ENCODE measurements around the gene WT1.

Gene WT1

DNA sequence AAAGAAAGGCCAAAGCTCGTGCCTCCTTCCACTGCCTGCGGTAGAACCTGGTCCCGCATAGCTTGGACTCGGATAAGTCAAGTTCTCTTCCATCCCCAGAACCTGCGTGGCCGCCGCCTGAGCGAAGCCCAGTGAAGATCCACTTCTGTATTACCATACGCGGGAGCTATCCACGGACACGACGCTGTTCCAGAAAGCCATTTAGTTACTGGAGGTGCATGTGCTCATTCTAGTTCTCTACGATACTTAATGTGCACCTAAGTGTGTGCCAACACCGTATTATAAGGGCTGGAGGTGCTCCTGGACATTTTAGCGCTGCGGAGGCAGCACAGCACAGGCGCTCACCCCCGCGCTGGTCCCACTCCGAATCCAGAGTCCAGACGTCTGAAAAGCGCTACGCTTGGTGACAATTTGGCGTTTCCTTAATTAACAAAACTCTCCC lies 1.4 kb downstream of the WT1 start:
- Histone ChIP-seq H3K4me2 (ENCODE audit: insufficient read depth, low read length) (no peak overlapping the region), H3K27ac (ENCODE audit: low read length) (no peak overlapping the region), H3K9me3 (ENCODE audit: insufficient read depth, low read length, severe bottlenecking) (peaks cover 4% of the 10 kb centered on the region), H3K27me3 (ENCODE audit: insufficient read depth, low read length, poor library complexity) (no peaks in the 10 kb centered on the region), H3K4me3 (ENCODE audit: low read depth in 1 of 2, low read length in 2 of 2) (no peak overlapping the region), H2AFZ (ENCODE audit: low read depth, low read length) (no peak overlapping the region), H4K20me1 (ENCODE audit: insufficient read depth, low read length) (no peaks in the 10 kb centered on the region), H3K36me3 (ENCODE audit: insufficient read depth, low read length) (no peaks in the 10 kb centered on the region), H3K79me2 (ENCODE audit: insufficient read depth, low read length) (no peaks in the 10 kb centered on the region), H3K4me1 (ENCODE audit: insufficient read depth, low read length) (no peaks in the 10 kb centered on the region), H3K9ac (ENCODE audit: low read depth, low read length) (no peak overlapping the region)
- ATAC-seq (ENCODE audit: insufficient read depth, low read depth) (no peak), DNase-seq (no peak)
- no peak for TF ChIP-seq EZH2 (IDR thresholded peaks at IDR 0.05; ENCODE audit: borderline replicate concordance, low read depth, low read length, severe bottlenecking)
- TF ChIP-seq CTCF (IDR thresholded peaks at IDR 0.05; ENCODE audit: borderline replicate concordance, extremely low read depth, low read length, poor library complexity, severe bottlenecking), result no peak

GRCh38 chr11:32433101-32433913 lies 2.0 kb downstream of the WT1 start:
- Histone ChIP-seq H3K27me3 (ENCODE audit: insufficient read depth, low read length, poor library complexity) (no peaks in the 10 kb centered on the region), H3K9me3 (ENCODE audit: insufficient read depth, low read length, severe bottlenecking) (peaks cover 4% of the 10 kb centered on the region), H3K27ac (ENCODE audit: low read length) (no peak overlapping the region), H4K20me1 (ENCODE audit: insufficient read depth, low read length) (no peaks in the 10 kb centered on the region), H3K79me2 (ENCODE audit: insufficient read depth, low read length) (no peaks in the 10 kb centered on the region), H3K4me3 (ENCODE audit: low read depth in 1 of 2, low read length in 2 of 2) (no peak overlapping the region), H3K4me2 (ENCODE audit: insufficient read depth, low read length) (no peak overlapping the region), H3K9ac (ENCODE audit: low read depth, low read length) (no peak overlapping the region), H3K4me1 (ENCODE audit: insufficient read depth, low read length) (no peaks in the 10 kb centered on the region), H3K36me3 (ENCODE audit: insufficient read depth, low read length) (no peaks in the 10 kb centered on the region), H2AFZ (ENCODE audit: low read depth, low read length) (no peak overlapping the region)
- ATAC-seq (ENCODE audit: insufficient read depth, low read depth) (no peak), DNase-seq (no peak)
- TF ChIP-seq EZH2 (IDR thresholded peaks at IDR 0.05; ENCODE audit: borderline replicate concordance, low read depth, low read length, severe bottlenecking) (no peak), CTCF (IDR thresholded peaks at IDR 0.05; ENCODE audit: borderline replicate concordance, extremely low read depth, low read length, poor library complexity, severe bottlenecking) (no peak)

GRCh38 chr11:32432565-32432964 lies 2.8 kb downstream of the WT1 start:
- Histone ChIP-seq H3K9ac (ENCODE audit: low read depth, low read length) (no peak overlapping the region), H3K4me1 (ENCODE audit: insufficient read depth, low read length) (no peaks in the 10 kb centered on the region), H2AFZ (ENCODE audit: low read depth, low read length) (no peak overlapping the region), H3K9me3 (ENCODE audit: insufficient read depth, low read length, severe bottlenecking) (peaks cover 4% of the 10 kb centered on the region), H3K4me3 (ENCODE audit: low read depth in 1 of 2, low read length in 2 of 2) (no peak overlapping the region), H3K27ac (ENCODE audit: low read length) (no peak overlapping the region), H4K20me1 (ENCODE audit: insufficient read depth, low read length) (no peaks in the 10 kb centered on the region), H3K36me3 (ENCODE audit: insufficient read depth, low read length) (no peaks in the 10 kb centered on the region), H3K79me2 (ENCODE audit: insufficient read depth, low read length) (no peaks in the 10 kb centered on the region), H3K27me3 (ENCODE audit: insufficient read depth, low read length, poor library complexity) (no peaks in the 10 kb centered on the region), H3K4me2 (ENCODE audit: insufficient read depth, low read length) (no peak overlapping the region)
- TF ChIP-seq CTCF (IDR thresholded peaks at IDR 0.05; ENCODE audit: borderline replicate concordance, extremely low read depth, low read length, poor library complexity, severe bottlenecking), result no peak
- DNase-seq (no peak), ATAC-seq (ENCODE audit: insufficient read depth, low read depth) (no peak)

All from DND-41 (cell line).